WTC11 (cell line): Measurements from ENCODE around the gene AMBRA1. TPM values are rescaled to one million over a fixed set of nuclear protein-coding genes. Genes with fewer than 3 reads are reported as not detected.

Experiments
- ATAC-seq: fragments of 200-7000 bp; cut with Tn5 transposase; 2 replicates; pipeline ENCODE4 v1.10.0; 2021; ENCODE audit warnings: mild to moderate bottlenecking, moderate library complexity
- CTCF ChIA-PET: fragments of 300-600 bp; sonication (Branson Sonifier 250); formaldehyde crosslinking; loops from one replicate; lab custom pipeline; 2021; ENCODE audit warnings: antibody characterized with exemption; lab: Charles Lee
- POLR2A ChIA-PET: fragments of 350-600 bp; sonication (Branson Sonifier 250); formaldehyde crosslinking; loops from one replicate; lab custom pipeline; 2021; ENCODE audit warnings: antibody characterized with exemption; lab: Charles Lee
- DNase-seq: peaks from one replicate; pipeline ENCODE4 v3.0.0; 2021; ENCODE audit warnings: low spot score
- H3K27ac Mint-ChIP-seq: 2 replicates; pipeline ENCODE4 v1.8.0; 2021; ENCODE audit warnings: mixed read lengths
- H3K27me3 Mint-ChIP-seq: 2 replicates; pipeline ENCODE4 v1.8.0; 2021; ENCODE audit warnings: low read depth, mild to moderate bottlenecking, moderate library complexity, mixed read lengths
- H3K36me3 Mint-ChIP-seq: 2 replicates; pipeline ENCODE4 v1.8.0; 2021; ENCODE audit warnings: mixed read lengths
- H3K4me1 Mint-ChIP-seq: 2 replicates; pipeline ENCODE4 v1.8.0; 2022; ENCODE audit warnings: mixed read lengths
- H3K4me3 Mint-ChIP-seq: 2 replicates; pipeline ENCODE4 v1.8.0; 2021; ENCODE audit warnings: mild to moderate bottlenecking, moderate library complexity, mixed read lengths
- H3K9me3 Mint-ChIP-seq: 2 replicates; pipeline ENCODE4 v1.8.0; 2021; ENCODE audit warnings: mixed read lengths
- CREM ChIP-seq: sonication (generic); formaldehyde crosslinking; IDR thresholded peaks from 2 replicates; pipeline ENCODE4 v1.8.1; 2022; ENCODE audit warnings: mild to moderate bottlenecking, missing genetic modification reagents, moderate library complexity
- FOXJ3 ChIP-seq: sonication (generic); formaldehyde crosslinking; IDR thresholded peaks from 2 replicates; pipeline ENCODE4 v1.9.0; 2021; ENCODE audit warnings: missing genetic modification reagents, mild to moderate bottlenecking, borderline replicate concordance
- FOXK1 ChIP-seq: sonication (generic); formaldehyde crosslinking; IDR thresholded peaks from 2 replicates; pipeline ENCODE4 v1.8.0; 2022; ENCODE audit warnings: mild to moderate bottlenecking, moderate library complexity, missing genetic modification reagents
- JAZF1 ChIP-seq: fragments of 250-450 bp; sonication (Bioruptor Pico); IDR thresholded peaks from 2 replicates; pipeline ENCODE4 v1.9.0; 2021; ENCODE audit warnings: moderate library complexity, mild to moderate bottlenecking, inconsistent platforms
- NFE2L1 ChIP-seq: sonication (generic); formaldehyde crosslinking; IDR thresholded peaks from 2 replicates; pipeline ENCODE4 v1.8.1; 2023; ENCODE audit warnings: missing genetic modification reagents
- SP1 ChIP-seq: sonication (generic); formaldehyde crosslinking; conservative IDR thresholded peaks from 2 replicates; pipeline ENCODE4 v1.8.1; 2022; ENCODE audit warnings: missing genetic modification reagents
- TCF7 ChIP-seq: sonication (generic); formaldehyde crosslinking; IDR thresholded peaks from 2 replicates; pipeline ENCODE4 v1.8.0; 2022; ENCODE audit warnings: mild to moderate bottlenecking, low read depth, missing genetic modification reagents, moderate library complexity
- TEAD1 ChIP-seq: sonication (generic); formaldehyde crosslinking; IDR thresholded peaks from 2 replicates; pipeline ENCODE4 v1.8.0; 2022; ENCODE audit warnings: mild to moderate bottlenecking, missing genetic modification reagents
- TP53 ChIP-seq: sonication (generic); formaldehyde crosslinking; IDR thresholded peaks from 2 replicates; pipeline ENCODE4 v1.8.1; 2023; ENCODE audit warnings: mild to moderate bottlenecking, missing genetic modification reagents
- ZNF232 ChIP-seq: sonication (generic); formaldehyde crosslinking; IDR thresholded peaks from 2 replicates; pipeline ENCODE4 v1.8.0; 2022; ENCODE audit warnings: mild to moderate bottlenecking, missing genetic modification reagents
- total RNA-seq: library from RNA; stranded (reverse); gene quantifications from 3 replicates; pipeline ENCODE4 v1.2.3, GENCODE V29; 2021
- TF ChIP-seq, protein P1 (sequence below): fragments of 250-450 bp; sonication (Bioruptor Pico); IDR thresholded peaks from 2 replicates; pipeline ENCODE4 v1.9.0; 2021; ENCODE audit warnings: mild to moderate bottlenecking, borderline replicate concordance
- TF ChIP-seq, protein P2 (sequence below): sonication (generic); formaldehyde crosslinking; IDR thresholded peaks from 2 replicates; pipeline ENCODE4 v1.8.0; 2022; ENCODE audit warnings: mild to moderate bottlenecking, missing genetic modification reagents
- TF ChIP-seq, protein P3 (sequence below): fragments of 250-450 bp; sonication (Bioruptor Pico); IDR thresholded peaks from 2 replicates; pipeline ENCODE4 v1.8.0; 2021; ENCODE audit warnings: mild to moderate bottlenecking
- TF ChIP-seq, protein P4 (sequence below): sonication (generic); formaldehyde crosslinking; IDR thresholded peaks from 2 replicates; pipeline ENCODE4 v1.8.0; 2023; ENCODE audit warnings: mild to moderate bottlenecking, missing genetic modification reagents
- TF ChIP-seq, protein P5 (sequence below): fragments of 200-600 bp; IDR thresholded peaks from 2 replicates; pipeline ENCODE4 v1.8.0; 2022; ENCODE audit warnings: antibody characterized with exemption
- TF ChIP-seq, protein P6 (sequence below): sonication (generic); formaldehyde crosslinking; IDR thresholded peaks from 2 replicates; pipeline ENCODE4 v1.8.1; 2023; ENCODE audit warnings: mild to moderate bottlenecking, moderate library complexity, missing genetic modification reagents
- TF ChIP-seq, protein P7 (sequence below): sonication (generic); formaldehyde crosslinking; conservative IDR thresholded peaks from 2 replicates; pipeline ENCODE4 v1.8.1; 2022; ENCODE audit warnings: mild to moderate bottlenecking, missing genetic modification reagents

AMBRA1 gene
- total RNA-seq, 1 experiment from 2014 or later = 35.0 TPM

DNA sequence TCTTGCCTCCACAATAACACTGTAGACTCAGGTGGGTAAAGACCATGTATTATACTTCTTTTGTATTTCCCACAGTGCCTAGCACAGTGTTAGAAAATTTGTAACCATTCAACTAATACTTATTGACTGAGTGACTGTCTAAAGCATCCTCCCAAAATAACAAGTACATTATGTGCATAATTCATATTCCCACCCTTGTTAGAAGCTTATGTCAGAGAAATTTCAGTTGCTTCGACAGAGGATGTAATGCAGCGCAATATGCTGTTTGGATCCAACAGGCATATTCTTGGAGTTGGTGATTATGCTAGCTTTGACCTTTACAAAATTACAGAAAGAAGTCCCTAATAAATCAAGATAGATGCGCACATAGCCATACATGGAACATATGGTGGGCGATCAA lies 53.0 kb downstream of the AMBRA1 start (continued):
- TF ChIP-seq, protein P1, sequence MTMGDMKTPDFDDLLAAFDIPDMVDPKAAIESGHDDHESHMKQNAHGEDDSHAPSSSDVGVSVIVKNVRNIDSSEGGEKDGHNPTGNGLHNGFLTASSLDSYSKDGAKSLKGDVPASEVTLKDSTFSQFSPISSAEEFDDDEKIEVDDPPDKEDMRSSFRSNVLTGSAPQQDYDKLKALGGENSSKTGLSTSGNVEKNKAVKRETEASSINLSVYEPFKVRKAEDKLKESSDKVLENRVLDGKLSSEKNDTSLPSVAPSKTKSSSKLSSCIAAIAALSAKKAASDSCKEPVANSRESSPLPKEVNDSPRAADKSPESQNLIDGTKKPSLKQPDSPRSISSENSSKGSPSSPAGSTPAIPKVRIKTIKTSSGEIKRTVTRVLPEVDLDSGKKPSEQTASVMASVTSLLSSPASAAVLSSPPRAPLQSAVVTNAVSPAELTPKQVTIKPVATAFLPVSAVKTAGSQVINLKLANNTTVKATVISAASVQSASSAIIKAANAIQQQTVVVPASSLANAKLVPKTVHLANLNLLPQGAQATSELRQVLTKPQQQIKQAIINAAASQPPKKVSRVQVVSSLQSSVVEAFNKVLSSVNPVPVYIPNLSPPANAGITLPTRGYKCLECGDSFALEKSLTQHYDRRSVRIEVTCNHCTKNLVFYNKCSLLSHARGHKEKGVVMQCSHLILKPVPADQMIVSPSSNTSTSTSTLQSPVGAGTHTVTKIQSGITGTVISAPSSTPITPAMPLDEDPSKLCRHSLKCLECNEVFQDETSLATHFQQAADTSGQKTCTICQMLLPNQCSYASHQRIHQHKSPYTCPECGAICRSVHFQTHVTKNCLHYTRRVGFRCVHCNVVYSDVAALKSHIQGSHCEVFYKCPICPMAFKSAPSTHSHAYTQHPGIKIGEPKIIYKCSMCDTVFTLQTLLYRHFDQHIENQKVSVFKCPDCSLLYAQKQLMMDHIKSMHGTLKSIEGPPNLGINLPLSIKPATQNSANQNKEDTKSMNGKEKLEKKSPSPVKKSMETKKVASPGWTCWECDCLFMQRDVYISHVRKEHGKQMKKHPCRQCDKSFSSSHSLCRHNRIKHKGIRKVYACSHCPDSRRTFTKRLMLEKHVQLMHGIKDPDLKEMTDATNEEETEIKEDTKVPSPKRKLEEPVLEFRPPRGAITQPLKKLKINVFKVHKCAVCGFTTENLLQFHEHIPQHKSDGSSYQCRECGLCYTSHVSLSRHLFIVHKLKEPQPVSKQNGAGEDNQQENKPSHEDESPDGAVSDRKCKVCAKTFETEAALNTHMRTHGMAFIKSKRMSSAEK (CRISPR knock-in tag) = no peak
- TF ChIP-seq TCF7 (CRISPR knock-in tag) (no peak), FOXJ3 (CRISPR knock-in tag) (no peak), CREM (CRISPR knock-in tag) (no peak), TEAD1 (no peak)
- TF ChIP-seq, protein P2, sequence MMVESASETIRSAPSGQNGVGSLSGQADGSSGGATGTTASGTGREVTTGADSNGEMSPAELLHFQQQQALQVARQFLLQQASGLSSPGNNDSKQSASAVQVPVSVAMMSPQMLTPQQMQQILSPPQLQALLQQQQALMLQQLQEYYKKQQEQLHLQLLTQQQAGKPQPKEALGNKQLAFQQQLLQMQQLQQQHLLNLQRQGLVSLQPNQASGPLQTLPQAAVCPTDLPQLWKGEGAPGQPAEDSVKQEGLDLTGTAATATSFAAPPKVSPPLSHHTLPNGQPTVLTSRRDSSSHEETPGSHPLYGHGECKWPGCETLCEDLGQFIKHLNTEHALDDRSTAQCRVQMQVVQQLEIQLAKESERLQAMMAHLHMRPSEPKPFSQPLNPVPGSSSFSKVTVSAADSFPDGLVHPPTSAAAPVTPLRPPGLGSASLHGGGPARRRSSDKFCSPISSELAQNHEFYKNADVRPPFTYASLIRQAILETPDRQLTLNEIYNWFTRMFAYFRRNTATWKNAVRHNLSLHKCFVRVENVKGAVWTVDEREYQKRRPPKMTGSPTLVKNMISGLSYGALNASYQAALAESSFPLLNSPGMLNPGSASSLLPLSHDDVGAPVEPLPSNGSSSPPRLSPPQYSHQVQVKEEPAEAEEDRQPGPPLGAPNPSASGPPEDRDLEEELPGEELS = no peak
- TF ChIP-seq, protein P3, sequence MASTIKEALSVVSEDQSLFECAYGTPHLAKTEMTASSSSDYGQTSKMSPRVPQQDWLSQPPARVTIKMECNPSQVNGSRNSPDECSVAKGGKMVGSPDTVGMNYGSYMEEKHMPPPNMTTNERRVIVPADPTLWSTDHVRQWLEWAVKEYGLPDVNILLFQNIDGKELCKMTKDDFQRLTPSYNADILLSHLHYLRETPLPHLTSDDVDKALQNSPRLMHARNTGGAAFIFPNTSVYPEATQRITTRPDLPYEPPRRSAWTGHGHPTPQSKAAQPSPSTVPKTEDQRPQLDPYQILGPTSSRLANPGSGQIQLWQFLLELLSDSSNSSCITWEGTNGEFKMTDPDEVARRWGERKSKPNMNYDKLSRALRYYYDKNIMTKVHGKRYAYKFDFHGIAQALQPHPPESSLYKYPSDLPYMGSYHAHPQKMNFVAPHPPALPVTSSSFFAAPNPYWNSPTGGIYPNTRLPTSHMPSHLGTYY (CRISPR knock-in tag) = no peak

DNA sequence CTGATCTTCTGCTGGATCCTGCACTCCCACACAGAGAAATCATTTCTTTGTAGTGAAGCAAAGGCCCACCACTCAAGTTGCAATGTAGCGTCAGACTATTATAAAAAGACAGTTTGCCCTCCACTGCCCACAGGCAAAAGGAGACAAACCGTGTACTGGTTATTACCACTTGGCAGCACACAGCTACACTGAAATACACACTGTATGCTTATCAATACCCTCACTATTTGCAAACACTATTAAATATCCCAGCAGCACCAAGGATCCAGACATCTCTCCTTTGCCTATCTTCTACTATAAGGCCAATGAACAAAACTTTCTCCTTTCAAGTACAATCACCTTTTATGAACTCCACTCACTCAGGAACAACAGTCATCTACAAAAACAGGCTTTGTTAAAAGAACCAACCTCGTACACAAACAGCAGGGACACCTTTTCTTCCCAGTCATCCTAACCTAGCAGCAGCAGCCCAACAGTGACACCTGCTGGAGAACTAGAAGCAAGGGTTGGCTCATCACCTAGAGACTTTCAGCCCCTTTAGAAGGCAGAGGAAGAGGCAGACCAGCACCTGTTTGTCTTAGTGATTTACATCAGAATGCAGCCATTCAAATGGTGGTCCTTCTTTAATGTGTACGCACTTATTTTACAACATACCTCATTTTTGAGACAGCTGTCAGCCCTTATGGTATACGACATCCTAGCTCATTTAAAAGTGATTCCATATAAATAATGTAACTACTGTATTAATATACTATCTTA lies 56.1 kb downstream of the AMBRA1 start:
- Mint-ChIP-seq H3K36me3 (peaks cover 13% of the 10 kb centered on the region), H3K4me1 (peaks cover 37% of the 10 kb centered on the region), H3K27ac (peak overlapping the region; percentile 92), H3K9me3 (no peaks in the 10 kb centered on the region), H3K27me3 (no peaks in the 10 kb centered on the region), H3K4me3 (peak overlapping the region; percentile 31)
- POLR2A ChIA-PET = no interaction called here
- TF ChIP-seq, protein P4, sequence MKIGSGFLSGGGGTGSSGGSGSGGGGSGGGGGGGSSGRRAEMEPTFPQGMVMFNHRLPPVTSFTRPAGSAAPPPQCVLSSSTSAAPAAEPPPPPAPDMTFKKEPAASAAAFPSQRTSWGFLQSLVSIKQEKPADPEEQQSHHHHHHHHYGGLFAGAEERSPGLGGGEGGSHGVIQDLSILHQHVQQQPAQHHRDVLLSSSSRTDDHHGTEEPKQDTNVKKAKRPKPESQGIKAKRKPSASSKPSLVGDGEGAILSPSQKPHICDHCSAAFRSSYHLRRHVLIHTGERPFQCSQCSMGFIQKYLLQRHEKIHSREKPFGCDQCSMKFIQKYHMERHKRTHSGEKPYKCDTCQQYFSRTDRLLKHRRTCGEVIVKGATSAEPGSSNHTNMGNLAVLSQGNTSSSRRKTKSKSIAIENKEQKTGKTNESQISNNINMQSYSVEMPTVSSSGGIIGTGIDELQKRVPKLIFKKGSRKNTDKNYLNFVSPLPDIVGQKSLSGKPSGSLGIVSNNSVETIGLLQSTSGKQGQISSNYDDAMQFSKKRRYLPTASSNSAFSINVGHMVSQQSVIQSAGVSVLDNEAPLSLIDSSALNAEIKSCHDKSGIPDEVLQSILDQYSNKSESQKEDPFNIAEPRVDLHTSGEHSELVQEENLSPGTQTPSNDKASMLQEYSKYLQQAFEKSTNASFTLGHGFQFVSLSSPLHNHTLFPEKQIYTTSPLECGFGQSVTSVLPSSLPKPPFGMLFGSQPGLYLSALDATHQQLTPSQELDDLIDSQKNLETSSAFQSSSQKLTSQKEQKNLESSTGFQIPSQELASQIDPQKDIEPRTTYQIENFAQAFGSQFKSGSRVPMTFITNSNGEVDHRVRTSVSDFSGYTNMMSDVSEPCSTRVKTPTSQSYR (CRISPR knock-in tag) = no peak
- 0 out of 2 replicates have a peak, but pooled peaks have one; percentile 22 for TF ChIP-seq ZNF232
- TF ChIP-seq JAZF1 (CRISPR knock-in tag) = no peak
- TF ChIP-seq, protein P5, sequence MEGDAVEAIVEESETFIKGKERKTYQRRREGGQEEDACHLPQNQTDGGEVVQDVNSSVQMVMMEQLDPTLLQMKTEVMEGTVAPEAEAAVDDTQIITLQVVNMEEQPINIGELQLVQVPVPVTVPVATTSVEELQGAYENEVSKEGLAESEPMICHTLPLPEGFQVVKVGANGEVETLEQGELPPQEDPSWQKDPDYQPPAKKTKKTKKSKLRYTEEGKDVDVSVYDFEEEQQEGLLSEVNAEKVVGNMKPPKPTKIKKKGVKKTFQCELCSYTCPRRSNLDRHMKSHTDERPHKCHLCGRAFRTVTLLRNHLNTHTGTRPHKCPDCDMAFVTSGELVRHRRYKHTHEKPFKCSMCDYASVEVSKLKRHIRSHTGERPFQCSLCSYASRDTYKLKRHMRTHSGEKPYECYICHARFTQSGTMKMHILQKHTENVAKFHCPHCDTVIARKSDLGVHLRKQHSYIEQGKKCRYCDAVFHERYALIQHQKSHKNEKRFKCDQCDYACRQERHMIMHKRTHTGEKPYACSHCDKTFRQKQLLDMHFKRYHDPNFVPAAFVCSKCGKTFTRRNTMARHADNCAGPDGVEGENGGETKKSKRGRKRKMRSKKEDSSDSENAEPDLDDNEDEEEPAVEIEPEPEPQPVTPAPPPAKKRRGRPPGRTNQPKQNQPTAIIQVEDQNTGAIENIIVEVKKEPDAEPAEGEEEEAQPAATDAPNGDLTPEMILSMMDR = peak; percentile 57
- TF ChIP-seq NFE2L1 (CRISPR knock-in tag) = peak; percentile 64; the same call in 1 of the 2 replicates
- TF ChIP-seq, protein P6, sequence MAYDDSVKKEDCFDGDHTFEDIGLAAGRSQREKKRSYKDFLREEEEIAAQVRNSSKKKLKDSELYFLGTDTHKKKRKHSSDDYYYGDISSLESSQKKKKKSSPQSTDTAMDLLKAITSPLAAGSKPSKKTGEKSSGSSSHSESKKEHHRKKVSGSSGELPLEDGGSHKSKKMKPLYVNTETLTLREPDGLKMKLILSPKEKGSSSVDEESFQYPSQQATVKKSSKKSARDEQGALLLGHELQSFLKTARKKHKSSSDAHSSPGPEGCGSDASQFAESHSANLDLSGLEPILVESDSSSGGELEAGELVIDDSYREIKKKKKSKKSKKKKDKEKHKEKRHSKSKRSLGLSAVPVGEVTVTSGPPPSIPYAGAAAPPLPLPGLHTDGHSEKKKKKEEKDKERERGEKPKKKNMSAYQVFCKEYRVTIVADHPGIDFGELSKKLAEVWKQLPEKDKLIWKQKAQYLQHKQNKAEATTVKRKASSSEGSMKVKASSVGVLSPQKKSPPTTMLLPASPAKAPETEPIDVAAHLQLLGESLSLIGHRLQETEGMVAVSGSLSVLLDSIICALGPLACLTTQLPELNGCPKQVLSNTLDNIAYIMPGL (CRISPR knock-in tag) = 0 out of 2 replicates have a peak, but pooled peaks have one; percentile 27
- 0 out of 2 replicates have a peak, but pooled peaks have one; percentile 35 for TF ChIP-seq SP1 (CRISPR knock-in tag)
- peak; percentile 64; the same call in 1 of the 2 replicates for TF ChIP-seq FOXK1 (CRISPR knock-in tag)
- TF ChIP-seq, protein P7, sequence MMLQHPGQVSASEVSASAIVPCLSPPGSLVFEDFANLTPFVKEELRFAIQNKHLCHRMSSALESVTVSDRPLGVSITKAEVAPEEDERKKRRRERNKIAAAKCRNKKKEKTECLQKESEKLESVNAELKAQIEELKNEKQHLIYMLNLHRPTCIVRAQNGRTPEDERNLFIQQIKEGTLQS = no peak
- no peak for TF ChIP-seq TP53 (CRISPR knock-in tag)
- CTCF ChIA-PET = interaction anchor here (0.6 to 2.0 kb wide), 9 partner anchors 8 to 155 kb away, joined by 3 to 13 read pairs (median 5); partner anchors contain the start of gene CHRM4
- peak; percentile 76 for DNase-seq
- peak; percentile 97 for ATAC-seq
